ENCODE measurements around the gene FZD2. TPM values are rescaled to one million over a fixed set of nuclear protein-coding genes. Genes with fewer than 3 reads are reported as not detected.
"Not testable (repeated sequence)": the region's sequence is repeated elsewhere in the genome, so short reads cannot be mapped to it uniquely, and the experiment has no call there.

The FZD2 gene
- total and polyA plus RNA-seq, 9 of the 15 experiments (the other 6 are each of a cell fraction or from before 2014, with no cell fraction given) = 0.03 to 4.5 (median 1.1) TPM; not detected in 1

DNA sequence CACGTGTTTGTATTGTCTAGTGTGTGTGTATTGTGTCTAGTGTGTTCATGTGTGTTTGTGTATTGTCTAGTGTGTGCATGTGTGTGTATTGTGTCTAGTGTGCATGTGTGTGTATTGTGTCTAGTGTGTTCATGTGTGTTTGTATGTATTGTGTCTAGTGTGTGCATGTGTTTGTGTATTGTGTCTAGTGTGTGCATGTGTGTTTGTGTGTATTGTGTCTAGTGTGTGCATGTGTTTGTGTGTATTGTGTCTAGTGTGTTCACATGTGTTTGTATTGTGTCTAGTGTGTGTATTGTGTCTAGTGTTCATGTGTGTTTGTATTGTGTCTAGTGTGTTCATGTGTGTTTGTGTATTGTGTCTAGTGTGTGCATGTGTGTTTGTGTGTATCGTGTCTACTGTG is 33.5 kb downstream of the FZD2 start:
- H3K9me3 ChIP-seq (replicated peaks; ENCODE audit: control insufficient read depth, insufficient read depth, low read depth, low read length); H4K20me1 ChIP-seq (replicated peaks; ENCODE audit: control insufficient read depth, insufficient read depth, low read length); FAIRE-seq; ATAC-seq; H3K36me3 ChIP-seq (ENCODE audit: control insufficient read depth, insufficient read depth, low read length); DNase-seq (ENCODE audit: extremely low read depth in 1 of 4, low spot score in 3 of 4); in situ Hi-C loops (cut with MboI); H3K4me3 ChIP-seq; H3K4me2 ChIP-seq (ENCODE audit: insufficient read depth, low read length); H3K9ac ChIP-seq (ENCODE audit: insufficient read depth in 1 of 2, low read depth in 2 of 2, low read length in 2 of 2); H3K9me1 ChIP-seq (ENCODE audit: control insufficient read depth, insufficient read depth, low read length); H3K4me1 ChIP-seq (replicated peaks in 1 of 2; ENCODE audit: control insufficient read depth in 2 of 2, insufficient read depth in 2 of 2, low read length in 2 of 2); intact Hi-C loops (cut with micrococcal nuclease); POLR2A ChIA-PET; H3K79me2 ChIP-seq (ENCODE audit: control insufficient read depth, insufficient read depth, low read length); H2AFZ ChIP-seq (ENCODE audit: low read depth, low read length); H3K27ac ChIP-seq (ENCODE audit: extremely low read depth, low read depth, low read length); CTCF ChIA-PET (ENCODE audit: low intra/inter-chr PET ratio); BruUV-seq (replicated peaks): not testable (repeated sequence)
- WGBS (ENCODE audit: insufficient coverage, low coverage, missing lambda C conversion rate) = 6% methylated on average over 2 of the region's 2 CpGs
- H3K27me3 ChIP-seq (ENCODE audit: control insufficient read depth in 2 of 2, insufficient read depth in 2 of 2, low read length in 2 of 2) = peaks cover 17 to 60% of the 10 kb centered on the region in 2 experiments; a peak in 4 of 5 replicates
- TF ChIP-seq TRIM24 (IDR thresholded peaks at IDR 0.05) = 0 out of 4 replicates have a peak, but pooled peaks of 1 of the 2 experiments have one; percentile 11
- 0 out of 2 replicates have a peak, but pooled peaks have one; percentile 20 for TF ChIP-seq SMARCA5 (IDR thresholded peaks at IDR 0.05)
- TF ChIP-seq EHMT2 (IDR thresholded peaks at IDR 0.05) = 0 out of 2 replicates have a peak, but pooled peaks have one; percentile 37
- 0 out of 2 replicates have a peak, but pooled peaks have one; percentile 31 for TF ChIP-seq HLTF (IDR thresholded peaks at IDR 0.05)
- TF ChIP-seq HDAC1 (IDR thresholded peaks at IDR 0.05) = peak in 1 of 2 experiments; percentile 52; a peak in 2 of 4 replicates
- peak; percentile 29; the same call in 1 of the 2 replicates for TF ChIP-seq BCOR (IDR thresholded peaks at IDR 0.05)
- TF ChIP-seq NKRF (IDR thresholded peaks at IDR 0.05; ENCODE audit: borderline replicate concordance) = peak; percentile 40; the same call in 1 of the 2 replicates
- peak; percentile 19 for TF ChIP-seq PHF20 (IDR thresholded peaks at IDR 0.05; ENCODE audit: partially characterized antibody)
- 0 out of 2 replicates have a peak, but pooled peaks have one; percentile 20 for TF ChIP-seq IRF2 (CRISPR knock-in tag; IDR thresholded peaks at IDR 0.05)
- TF ChIP-seq ARHGAP35 (IDR thresholded peaks at IDR 0.05; ENCODE audit: partially characterized antibody) = peak; percentile 52

All from K562 (cell line).